Uterine smooth muscle cell (primary cell): ENCODE data around the gene PPP1CC. TPM values are rescaled to one million over a fixed set of nuclear protein-coding genes. Genes with fewer than 3 reads are reported as not detected.

ENCODE experiments used
- total RNA-seq: library from RNA; depleted of rRNA; stranded (reverse); fragments of >200 nt; gene quantifications from 2 replicates; pipeline ENCODE4 v1.2.3, GENCODE V29; 2014

PPP1CC gene
- total RNA-seq, result 116 and 156 TPM in 2 replicates

GRCh38 chr12:110742718-110743570, at the start of gene PPP1CC:
PPP1CC (minus strand) TSS chr12:110742891; CDS start chr12:110742707, 184 bp downstream.

GRCh38 chr12:110688446-110689280, 54.0 kb downstream of the PPP1CC start, which contains the start of gene HVCN1:
HVCN1 (minus strand) TSS chr12:110689115; CDS start chr12:110683245, 5,870 bp downstream.

Other genes starting within 250 kb of the PPP1CC start
- gene VPS29, start 240.8 kb downstream of the PPP1CC start, total RNA-seq, result 54.0 and 93.1 TPM in 2 replicates
- gene RAD9B, start 240.6 kb downstream of the PPP1CC start, total RNA-seq, result 0.25 and 0.55 TPM in 2 replicates
- 10.9 and 12.4 TPM in 2 replicates for gene PPTC7, start 159.6 kb downstream of the PPP1CC start, total RNA-seq
- 20.0 and 29.7 TPM in 2 replicates for gene TCTN1, start 128.8 kb downstream of the PPP1CC start, total RNA-seq
- gene HVCN1, start 53.8 kb downstream of the PPP1CC start, total RNA-seq, result 4.9 and 7.9 TPM in 2 replicates
- gene CCDC63, start 104.1 kb upstream of the PPP1CC start, total RNA-seq, result not detected in 2 replicates
- not detected in 2 replicates for gene MYL2, start 177.7 kb upstream of the PPP1CC start, total RNA-seq